Measurements from ENCODE around the gene PRKG1.
"Not testable (repeated sequence)": the region's sequence is repeated elsewhere in the genome, so short reads cannot be mapped to it uniquely, and the experiment has no call there.

The PRKG1 gene

GRCh38 chr10:51267980-51268570, 193.8 kb downstream of the PRKG1 start:
- not testable (repeated sequence) for DNase-seq (ENCODE audit: low read depth in 2 of 3, low spot score in 2 of 3)

GRCh38 chr10:51269821-51270220, 195.5 kb downstream of the PRKG1 start:
- DNase-seq (ENCODE audit: low read depth in 2 of 3, low spot score in 2 of 3): no peak

GRCh38 chr10:51270936-51271530, 196.7 kb downstream of the PRKG1 start:
- DNase-seq (ENCODE audit: low read depth in 2 of 3, low spot score in 2 of 3): no peak

GRCh38 chr10:51272099-51272498, 197.8 kb downstream of the PRKG1 start:
- not testable (repeated sequence) for DNase-seq (ENCODE audit: low read depth in 2 of 3, low spot score in 2 of 3)

- DNase-seq (ENCODE audit: low read depth in 2 of 3, low spot score in 2 of 3): no peak
Observed at GRCh38 chr10:51272555-51272954, 198.3 kb downstream of the PRKG1 start.

- no peak for DNase-seq (ENCODE audit: low read depth in 2 of 3, low spot score in 2 of 3)
Observed at GRCh38 chr10:51273574-51273973, 199.3 kb downstream of the PRKG1 start.

GRCh38 chr10:51276097-51276496, 201.8 kb downstream of the PRKG1 start:
- not testable (repeated sequence) for DNase-seq (ENCODE audit: low read depth in 2 of 3, low spot score in 2 of 3)

- not testable (repeated sequence) for DNase-seq (ENCODE audit: low read depth in 2 of 3, low spot score in 2 of 3)
Observed at GRCh38 chr10:51281387-51281786, 207.1 kb downstream of the PRKG1 start.

GRCh38 chr10:51285601-51286000, 211.3 kb downstream of the PRKG1 start:
- DNase-seq (ENCODE audit: low read depth in 2 of 3, low spot score in 2 of 3): no peak

GRCh38 chr10:51288511-51288910, 214.2 kb downstream of the PRKG1 start:
- DNase-seq (ENCODE audit: low read depth in 2 of 3, low spot score in 2 of 3): no peak

GRCh38 chr10:51289519-51289918, 215.2 kb downstream of the PRKG1 start:
- DNase-seq (ENCODE audit: low read depth in 2 of 3, low spot score in 2 of 3): no peak

- no peak for DNase-seq (ENCODE audit: low read depth in 2 of 3, low spot score in 2 of 3)
Observed at GRCh38 chr10:51291961-51292360, 217.7 kb downstream of the PRKG1 start.

- DNase-seq (ENCODE audit: low read depth in 2 of 3, low spot score in 2 of 3): no peak
Observed at GRCh38 chr10:51297438-51297837, 223.2 kb downstream of the PRKG1 start.

GRCh38 chr10:51300617-51301304, 226.5 kb downstream of the PRKG1 start:
- DNase-seq (ENCODE audit: low read depth in 2 of 3, low spot score in 2 of 3): no peak

GRCh38 chr10:51301644-51302043, 227.4 kb downstream of the PRKG1 start:
- no peak for DNase-seq (ENCODE audit: low read depth in 2 of 3, low spot score in 2 of 3)

- no peak for DNase-seq (ENCODE audit: low read depth in 2 of 3, low spot score in 2 of 3)
Observed at GRCh38 chr10:51302316-51302715, 228.0 kb downstream of the PRKG1 start.

- DNase-seq (ENCODE audit: low read depth in 2 of 3, low spot score in 2 of 3): no peak
Observed at GRCh38 chr10:51308116-51308515, 233.8 kb downstream of the PRKG1 start.

- DNase-seq (ENCODE audit: low read depth in 2 of 3, low spot score in 2 of 3): no peak
Observed at GRCh38 chr10:51311228-51311627, 236.9 kb downstream of the PRKG1 start.

- no peak for DNase-seq (ENCODE audit: low read depth in 2 of 3, low spot score in 2 of 3)
Observed at GRCh38 chr10:51312817-51313216, 238.5 kb downstream of the PRKG1 start.

- no peak for DNase-seq (ENCODE audit: low read depth in 2 of 3, low spot score in 2 of 3)
Observed at GRCh38 chr10:51313251-51313650, 239.0 kb downstream of the PRKG1 start.

GRCh38 chr10:51313773-51314478, 239.6 kb downstream of the PRKG1 start:
- no peak for DNase-seq (ENCODE audit: low read depth in 2 of 3, low spot score in 2 of 3)

- DNase-seq (ENCODE audit: low read depth in 2 of 3, low spot score in 2 of 3): no peak
Observed at GRCh38 chr10:51314481-51314880, 240.2 kb downstream of the PRKG1 start.
